HG02943 (cell line): Measurements from ENCODE around the gene SLC16A1.
A peak's percentile ranks its signal among the peaks of the same experiment; 100 is the strongest.
"Not testable (repeated sequence)": the region's sequence is repeated elsewhere in the genome, so short reads cannot be mapped to it uniquely, and the experiment has no call there.

Source experiments
- ATAC-seq: cut with Tn5 transposase; IDR thresholded peaks from one replicate; pipeline ENCODE4 v1.9.1; 2021; ENCODE audit warnings: mild to moderate bottlenecking, low read depth, moderate library complexity; ENCODE audit not compliant: unreplicated experiment

SLC16A1 gene

DNA sequence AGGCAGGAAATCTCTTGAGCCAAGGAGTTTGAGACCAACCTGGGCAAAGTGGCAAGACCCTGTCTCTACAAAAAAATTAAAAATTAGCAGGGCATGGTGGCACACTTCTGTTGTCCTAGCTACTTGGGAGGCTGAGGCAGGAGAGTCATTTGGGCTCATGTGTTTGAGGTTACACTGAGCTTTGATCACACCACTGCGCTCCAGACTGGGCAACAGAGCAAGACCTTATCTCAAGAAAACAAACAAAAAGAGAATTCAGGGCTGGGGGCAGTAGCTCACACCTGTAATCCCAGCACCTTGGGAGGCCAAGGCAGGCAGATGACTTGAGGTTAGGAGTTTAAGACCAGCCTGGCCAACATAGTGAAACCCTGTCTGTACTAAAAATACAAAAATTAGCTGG lies 17.8 kb upstream of the SLC16A1 start:
- ATAC-seq = no peak

DNA sequence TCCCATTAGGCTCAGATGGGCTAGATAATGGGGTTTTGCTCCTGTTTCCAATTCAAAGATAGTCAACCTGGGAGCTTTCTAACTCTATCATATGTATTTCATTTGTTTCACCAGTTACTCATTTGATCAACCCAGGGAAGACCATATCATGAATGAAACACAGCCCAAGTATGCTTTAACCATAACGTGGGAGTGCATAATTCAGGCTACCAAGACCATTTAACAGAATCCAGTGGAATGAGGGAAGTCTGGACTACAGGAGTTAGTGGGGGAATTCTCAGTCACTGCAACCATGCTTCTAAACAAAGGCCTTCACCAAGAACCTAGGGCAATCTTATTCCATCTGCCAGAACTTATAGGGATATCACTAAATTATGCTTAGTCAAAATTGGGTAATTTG lies 15.0 kb upstream of the SLC16A1 start:
- ATAC-seq = no peak

GRCh38 chr1:112964347-112964746 lies 8.4 kb upstream of the SLC16A1 start:
- ATAC-seq = no peak

- no peak for ATAC-seq
Measured at GRCh38 chr1:112961072-112961471, 5.1 kb upstream of the SLC16A1 start.

DNA sequence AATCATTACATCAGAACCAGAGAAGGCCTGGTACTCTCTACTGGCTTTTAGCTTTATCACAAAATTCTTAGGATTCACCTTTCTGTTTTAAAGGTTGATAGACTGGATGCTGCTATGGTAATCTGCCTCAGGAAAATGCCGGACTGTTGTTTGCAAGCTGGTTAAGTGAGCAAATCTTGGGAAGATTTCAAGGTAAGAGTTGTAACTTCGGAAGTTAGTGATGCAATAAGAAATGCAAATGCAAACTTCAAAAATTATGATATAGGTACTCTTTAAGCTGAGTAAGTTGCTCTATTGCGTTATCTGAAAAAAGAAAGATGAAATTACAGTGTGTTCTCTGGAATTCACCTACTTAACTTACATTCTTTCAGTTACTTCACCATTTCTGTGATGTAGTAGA lies 4.4 kb upstream of the SLC16A1 start:
- no peak for ATAC-seq

- ATAC-seq = not testable (repeated sequence)
Measured at GRCh38 chr1:112958236-112958635, 2.2 kb upstream of the SLC16A1 start.

DNA sequence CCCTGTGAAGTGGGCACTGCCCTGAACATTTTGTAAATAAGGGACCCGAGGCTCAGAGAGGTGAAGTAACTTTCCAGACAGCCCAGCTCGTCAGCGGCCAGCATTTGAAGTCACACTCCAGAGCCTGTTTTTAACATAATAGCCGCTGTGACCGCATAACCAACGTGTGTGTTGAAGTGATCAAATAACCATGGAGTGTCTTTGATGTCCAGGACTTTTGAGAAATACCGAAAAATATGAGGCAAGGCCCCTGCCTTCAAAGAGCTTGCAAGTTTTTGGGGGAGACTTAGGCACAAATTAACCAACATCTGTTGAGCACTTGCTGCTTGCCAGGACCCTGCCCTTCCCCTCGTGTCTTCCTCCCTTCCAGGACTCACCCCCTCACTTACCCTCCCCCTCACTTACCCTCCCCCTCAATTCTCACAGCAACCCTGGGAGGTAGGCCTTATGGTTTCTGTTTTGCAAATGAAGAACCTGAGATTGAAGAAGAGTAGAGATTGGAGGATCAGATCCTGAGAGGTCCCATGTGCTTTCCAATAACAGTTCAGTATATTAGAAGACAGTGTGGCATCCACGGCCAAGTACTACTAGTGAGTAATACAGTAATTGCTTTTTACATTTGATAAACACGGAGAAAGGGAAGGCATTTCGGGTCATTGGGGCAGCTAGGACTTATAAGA lies 1.3 kb upstream of the SLC16A1 start:
- ATAC-seq = peak; percentile 32

- ATAC-seq = peak; percentile 10
Measured at GRCh38 chr1:112956544-112957132, 642 bp upstream of the SLC16A1 start.

GRCh38 chr1:112954945-112955772 lies 837 bp downstream of the SLC16A1 start:
- ATAC-seq = peak; percentile 12

DNA sequence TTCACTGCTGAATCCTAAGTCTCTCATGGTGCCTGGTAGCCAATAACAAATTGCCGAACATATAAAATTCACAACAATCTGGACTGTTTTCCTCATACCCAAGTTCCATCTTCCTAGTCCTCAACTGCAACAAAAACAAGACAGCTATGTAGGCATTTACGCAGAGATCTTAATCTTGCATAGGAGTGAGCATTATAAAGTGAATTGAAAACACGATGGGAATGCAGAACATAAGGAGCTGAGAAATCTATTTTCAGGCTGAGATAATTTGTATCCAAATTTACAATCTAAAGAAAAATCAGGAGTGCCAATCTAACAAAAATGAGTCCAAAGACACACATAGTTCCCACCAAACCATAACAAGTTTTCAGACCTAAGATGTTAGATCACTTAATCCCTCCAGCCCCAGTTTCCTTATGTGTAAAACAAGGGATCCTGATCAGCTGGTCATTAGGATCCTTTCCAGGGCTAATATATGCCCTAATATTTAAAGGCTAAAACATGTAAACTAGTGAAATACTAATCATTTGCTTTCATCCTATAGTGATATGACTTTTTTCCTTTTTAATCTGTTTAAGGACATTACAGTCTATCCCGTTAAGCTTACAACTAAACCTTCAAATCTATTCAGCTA lies 1.9 kb downstream of the SLC16A1 start:
- no peak for ATAC-seq

DNA sequence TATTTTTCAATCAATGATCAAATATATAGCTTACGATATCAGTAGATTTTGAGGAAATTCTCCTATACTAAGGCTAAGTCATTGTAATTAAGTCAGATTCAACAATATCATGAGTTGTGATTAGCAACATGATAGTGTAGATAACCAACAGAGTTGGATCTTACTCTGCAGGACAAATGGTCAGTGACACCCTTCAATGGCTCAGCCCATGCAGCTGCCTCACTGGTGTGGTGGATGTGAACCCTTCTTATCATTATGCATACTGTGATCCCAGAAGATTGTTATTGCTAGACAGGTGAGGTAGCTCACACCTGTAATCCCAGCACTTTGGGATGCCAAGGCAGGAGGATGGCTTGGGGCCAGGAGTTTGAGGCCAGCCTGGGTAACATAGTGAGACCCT lies 5.6 kb downstream of the SLC16A1 start:
- no peak for ATAC-seq

- ATAC-seq = no peak
Measured at GRCh38 chr1:112946683-112947082, 9.3 kb downstream of the SLC16A1 start.

DNA sequence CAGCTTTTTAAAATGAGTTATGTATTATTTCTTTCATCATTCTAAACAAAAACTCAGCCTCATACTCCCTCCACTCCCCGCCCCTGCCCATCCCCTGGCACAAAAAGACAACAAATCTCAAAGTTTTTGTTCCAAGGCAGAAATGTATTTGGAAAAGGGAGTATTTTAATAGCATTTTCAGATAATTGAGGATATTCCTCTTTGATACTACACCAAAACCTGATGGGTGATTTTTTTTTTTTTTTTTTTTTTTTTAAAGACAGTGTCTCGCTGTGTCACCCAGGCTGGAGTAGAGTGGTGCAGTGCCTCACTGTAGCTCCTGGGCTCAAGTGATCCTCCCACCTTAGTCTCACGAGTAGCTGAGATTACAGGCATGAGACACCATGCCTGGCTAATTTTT lies 16.2 kb downstream of the SLC16A1 start:
- no peak for ATAC-seq

- no peak for ATAC-seq
Measured at GRCh38 chr1:112938210-112938609, 17.8 kb downstream of the SLC16A1 start.

DNA sequence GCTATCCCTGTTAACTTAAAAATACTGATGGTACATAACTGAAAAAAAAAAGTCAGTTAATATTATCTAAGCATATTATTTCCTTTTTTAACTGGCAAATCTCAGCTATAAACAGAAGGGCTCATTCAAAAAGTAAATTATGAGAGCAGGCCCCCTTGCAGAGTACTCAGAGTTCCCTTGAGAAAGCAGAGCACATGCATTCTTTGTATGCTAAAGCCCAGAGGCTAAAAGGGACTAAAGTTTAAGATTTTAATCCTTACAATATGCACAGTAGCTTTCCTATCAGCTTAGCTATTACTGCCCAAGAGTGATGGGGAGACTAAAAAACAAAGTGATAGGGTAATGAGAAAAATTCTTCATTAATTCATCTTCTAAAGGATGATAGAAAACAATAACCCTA lies 18.5 kb downstream of the SLC16A1 start:
- ATAC-seq = no peak

DNA sequence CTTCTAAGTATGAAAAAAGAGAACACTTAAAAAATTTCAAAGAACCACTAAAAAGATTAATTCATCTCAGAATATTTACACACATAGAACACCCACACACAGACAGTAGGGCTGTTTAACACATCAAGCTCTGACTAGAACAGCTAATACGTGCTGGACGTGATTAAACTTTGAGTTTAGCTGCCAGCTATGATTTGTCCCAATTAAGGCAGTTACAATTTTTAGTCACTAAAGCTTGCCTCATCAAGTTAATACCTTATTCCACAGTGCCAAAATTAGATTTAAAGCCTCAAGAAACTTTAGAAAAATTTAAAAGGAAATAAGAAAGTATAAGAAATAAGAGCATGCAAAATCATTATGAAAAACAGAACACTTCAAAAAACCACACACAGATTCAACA lies 18.9 kb downstream of the SLC16A1 start:
- ATAC-seq = no peak

- ATAC-seq = no peak
Measured at GRCh38 chr1:112935461-112936111, 20.4 kb downstream of the SLC16A1 start.

DNA sequence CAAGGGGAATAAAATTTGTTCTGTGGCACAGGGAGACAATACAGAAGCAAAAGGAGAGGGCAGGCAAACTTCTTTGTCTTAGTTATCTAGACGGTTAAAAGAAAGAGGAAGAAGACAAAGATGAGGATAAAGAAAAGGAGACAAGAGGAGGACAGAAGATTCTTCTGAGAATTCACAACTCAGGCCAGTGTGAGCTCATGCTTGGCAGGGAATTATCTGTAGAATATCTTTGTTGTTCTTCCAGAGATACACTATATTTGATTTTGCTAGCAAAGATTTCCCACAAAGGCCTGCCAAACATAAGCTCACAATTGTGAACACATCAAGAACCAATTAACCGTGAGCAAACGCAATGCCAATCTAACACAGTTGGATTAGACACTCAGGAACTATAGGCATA lies 21.4 kb downstream of the SLC16A1 start:
- ATAC-seq = no peak

DNA sequence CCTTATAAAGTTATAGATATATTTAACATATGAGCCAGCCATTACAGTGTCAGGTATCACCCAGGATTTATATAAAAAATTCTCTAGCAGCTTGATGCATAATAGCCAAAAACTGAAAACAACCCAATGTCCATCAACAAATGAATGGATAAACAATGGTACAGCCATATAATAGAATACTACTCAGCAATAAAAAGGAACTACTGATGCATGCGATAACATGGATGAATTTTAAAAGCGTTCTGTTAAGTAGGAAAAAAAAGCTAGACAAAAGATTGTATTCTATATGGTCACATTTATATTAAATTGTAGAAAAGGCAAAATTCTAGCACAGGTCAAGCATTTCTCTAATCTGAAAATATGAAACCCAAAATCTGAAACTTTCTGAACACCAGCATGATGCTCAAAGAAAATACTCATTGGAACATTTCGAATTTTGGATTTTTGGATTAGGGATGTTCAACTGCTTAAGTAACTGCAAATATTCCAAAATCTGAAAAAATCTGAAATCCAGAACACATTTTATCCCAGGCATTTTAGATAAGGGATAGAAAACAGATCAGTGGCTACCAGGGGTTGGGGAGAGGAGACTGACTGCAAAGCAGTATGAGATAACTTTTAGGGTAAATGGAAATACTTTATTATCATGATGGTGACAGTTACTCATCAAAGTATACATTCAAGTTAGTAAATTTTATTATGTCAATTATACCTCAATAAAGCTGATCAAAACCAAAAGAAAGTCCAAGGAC lies 22.0 kb downstream of the SLC16A1 start:
- ATAC-seq = no peak

- no peak for ATAC-seq
Measured at GRCh38 chr1:112929979-112930378, 26.0 kb downstream of the SLC16A1 start.
